DMS153 (cell line): ENCODE data around the gene MEF2C.

Source experiments
- DNase-seq: peaks from one replicate; lab custom pipeline; 2025; lab: John Stamatoyannopoulos, UW

The MEF2C gene

DNA sequence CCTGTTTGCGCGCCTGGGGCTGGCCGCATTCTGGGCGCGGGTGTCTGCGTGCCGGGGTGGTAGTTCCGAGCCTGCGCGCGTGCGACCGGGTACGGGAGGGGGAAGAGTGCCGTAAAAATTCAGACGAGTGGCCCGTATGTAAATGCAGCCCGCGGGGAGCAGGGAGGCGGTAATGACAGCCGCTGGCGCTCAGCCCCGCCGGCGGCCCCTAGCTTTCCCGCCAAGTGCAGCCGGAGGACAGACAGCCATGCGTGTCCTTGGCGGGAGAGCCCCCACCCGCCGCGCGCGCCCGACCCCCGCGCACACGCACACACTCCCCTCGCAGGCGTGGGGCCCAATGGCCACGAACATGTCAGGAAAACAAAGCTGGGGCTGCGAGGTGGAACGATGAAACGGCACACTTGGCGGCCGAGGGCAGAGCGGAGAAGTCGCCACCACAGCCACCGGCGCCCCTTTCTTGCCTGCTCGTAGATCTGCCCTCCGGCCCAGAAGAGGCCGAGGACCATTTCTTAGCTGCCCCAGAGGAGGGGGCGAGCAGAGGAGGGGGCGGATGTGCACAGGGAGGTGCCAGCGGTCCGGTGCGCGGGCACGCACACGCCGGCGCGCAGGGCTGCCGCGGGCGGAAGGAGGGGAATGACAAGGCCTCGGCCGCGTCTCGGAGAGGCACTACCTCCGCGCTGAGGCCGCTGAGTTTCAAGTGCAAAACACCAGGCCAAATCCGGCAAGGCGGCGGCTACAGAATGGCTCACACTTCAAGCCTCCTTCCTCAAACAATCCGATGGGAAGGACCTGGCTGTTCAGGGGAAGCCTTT, 208.4 kb downstream of the MEF2C start:
- DNase-seq = peak; percentile 44

DNA sequence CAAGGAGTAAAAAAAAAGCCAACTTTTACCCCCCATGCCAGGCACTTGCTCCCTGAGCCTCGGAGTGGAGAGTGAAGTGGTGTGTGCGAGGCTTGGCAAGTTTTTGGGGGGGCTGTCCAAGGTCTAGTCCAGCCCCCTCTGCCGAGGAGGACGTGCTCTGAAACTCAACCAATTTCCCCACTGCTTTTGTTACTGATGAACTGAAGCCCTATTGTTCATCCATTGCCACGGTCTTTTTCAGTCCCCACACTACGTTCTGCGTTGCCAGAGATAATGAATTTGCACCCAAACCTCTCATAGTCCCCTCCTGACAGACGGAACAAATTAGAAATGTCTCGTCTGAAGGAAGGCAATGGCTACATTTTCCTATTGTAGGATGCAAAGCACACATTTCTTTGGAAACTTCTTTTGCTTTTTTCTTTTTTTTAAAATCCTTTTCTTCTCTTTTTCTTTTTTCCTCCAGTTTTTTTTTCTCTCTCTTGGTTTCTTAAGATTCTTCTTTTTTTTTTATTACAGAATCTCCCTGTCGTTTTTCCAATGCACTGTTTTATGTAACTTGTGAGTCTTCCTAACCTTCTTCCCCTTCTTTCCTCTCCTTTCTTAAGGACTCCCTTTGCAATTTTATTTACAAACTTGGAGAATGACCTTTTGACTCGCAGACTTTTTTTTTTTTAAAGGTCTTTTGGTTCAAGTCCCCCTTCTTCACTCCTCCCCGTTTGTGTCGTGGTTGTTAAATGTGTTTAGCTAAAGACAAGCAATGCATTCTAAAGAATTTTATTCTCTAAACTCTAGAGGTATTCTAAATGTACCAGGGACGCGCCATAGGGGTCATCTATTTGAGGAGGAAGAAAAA, 209.5 kb downstream of the MEF2C start:
- DNase-seq = no peak

DNA sequence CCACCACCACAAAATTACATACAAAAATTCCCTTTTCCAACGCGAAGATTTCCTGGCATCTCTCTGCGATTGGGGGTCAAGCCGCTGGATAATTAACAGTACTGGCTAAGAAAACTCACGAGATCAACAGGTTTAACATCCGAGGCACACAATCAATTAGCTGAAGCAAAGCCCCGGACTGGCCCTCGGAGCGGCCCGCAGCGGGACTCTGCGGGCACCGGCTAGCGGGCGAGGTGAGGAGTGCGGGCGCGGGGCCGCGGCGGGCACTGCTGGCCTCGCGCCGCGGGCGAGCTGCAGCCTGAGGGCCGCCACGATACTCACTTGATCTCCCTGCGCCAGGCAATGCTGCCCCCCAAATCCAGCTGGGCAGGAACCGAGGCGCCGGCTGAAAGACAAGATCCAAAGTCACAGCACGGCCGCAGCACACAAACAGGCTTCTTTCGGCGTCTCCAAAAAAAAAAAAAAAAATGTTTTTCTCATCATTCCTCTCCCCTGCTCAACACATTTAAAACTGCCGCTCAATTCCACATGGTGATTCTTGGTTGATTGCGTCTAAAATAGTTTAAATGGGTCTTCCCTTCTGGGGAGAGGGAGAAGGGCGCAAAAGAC, 210.2 kb downstream of the MEF2C start:
- DNase-seq = no peak

DNA sequence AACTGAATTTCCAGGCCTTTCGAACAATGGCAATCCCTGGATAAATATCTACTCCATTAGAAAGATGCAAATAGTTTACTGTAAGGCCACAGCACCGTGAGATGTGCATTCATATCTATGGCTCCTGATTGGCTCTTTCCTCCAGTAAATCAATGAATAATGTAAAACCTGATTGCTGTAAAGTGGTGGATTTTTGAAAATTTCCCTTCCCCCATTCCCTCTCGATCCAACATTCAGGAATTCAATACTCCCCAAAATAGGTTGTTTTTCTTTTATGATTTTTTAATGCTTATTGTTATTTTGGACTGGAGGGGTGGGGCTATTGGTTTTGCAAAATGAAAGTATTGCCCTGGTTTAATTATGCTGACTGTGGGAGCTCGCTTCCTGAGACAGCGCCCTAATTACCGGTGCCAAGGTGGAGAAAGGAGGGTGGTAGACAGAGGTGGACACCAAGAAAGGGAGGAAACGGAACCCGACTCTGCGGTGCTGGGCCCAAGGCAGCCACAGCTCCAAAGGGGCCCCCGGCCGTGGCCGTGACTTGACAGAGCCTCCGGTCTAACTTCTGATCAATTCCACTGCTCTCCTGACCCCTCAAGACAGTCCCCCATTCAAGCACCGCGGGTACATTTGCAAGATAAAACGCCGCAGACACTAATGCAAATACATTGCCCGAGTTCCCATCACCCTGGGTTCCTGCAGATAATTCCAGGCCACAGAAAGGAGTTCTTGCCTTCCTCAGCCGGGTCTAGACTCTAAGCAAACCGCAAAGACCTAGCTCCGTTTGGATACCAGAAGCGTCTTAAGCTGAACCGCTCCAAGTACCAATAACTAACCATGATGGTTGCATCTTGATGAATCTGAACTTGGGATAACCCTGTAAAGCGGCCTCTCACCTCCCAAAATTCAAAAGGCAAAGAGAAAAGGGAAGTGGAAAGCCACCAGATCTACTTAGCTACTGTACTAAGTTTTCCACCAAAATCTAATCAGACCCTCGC, 211.2 kb downstream of the MEF2C start:
- DNase-seq = no peak

DNA sequence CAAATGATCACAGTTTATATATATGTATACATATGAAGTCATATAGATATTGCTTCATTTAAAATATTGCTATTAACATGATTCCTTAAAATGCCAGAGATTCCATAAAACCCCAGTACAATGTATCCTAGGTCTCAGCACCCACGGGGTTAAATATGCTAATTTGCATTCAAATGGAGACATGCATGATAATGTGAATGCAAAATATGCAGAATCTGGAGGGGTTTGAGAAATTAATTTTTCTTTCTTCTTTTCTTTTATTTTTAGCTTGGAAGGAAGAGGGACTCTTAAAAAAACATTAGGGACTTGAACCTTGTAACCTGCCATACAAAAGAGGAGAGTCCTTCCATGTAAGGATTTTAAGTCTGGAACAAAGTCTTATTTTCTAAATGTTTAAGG, 211.9 kb downstream of the MEF2C start:
- DNase-seq = no peak

DNA sequence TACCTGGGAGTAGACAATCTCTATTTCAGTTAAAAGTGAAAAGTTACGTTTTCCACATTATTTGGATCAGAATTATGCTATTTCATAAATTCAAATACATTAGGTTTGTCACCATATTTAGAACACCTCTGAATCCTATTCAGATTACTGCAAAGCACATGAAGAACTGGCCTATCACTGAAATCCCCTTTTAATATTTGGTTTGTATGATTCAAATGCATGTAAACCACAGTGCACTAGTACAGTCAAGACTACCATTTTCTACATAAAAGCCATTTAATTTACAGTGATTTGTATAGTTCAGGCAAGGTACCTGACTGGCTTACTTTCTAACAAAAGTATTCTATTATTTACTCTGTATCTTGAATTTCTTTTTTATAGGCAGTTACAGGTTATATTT, 212.5 kb downstream of the MEF2C start:
- DNase-seq = no peak

DNA sequence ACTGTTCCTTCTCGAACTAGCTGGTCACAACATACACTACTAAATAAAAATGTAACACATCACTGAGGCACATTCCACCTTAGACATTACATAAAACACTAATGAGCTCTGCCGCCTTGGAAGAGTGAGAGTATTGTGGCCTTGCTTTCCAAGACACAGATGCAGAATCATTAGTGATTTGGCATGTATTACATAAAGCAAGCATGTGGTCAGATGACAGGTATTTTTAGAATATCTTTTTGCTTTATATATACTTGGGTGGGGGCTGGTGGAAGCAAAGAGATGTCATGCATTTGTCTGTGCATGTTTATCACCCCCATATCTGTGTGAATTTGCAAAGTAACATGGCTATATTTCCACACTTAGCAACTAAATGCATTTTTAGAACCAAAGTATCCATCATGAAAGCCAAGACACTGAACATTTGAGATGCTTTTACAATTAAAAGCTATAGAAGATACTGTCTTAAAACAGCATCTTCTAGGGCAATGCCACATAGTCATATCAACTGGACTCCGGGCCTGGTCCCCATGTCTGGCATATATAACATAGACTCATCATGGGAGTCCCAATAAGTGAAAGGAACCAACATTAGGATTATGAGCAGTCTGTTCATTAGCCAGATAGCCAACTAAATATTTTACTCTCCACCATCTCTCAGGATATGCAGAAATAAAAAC, 213.5 kb downstream of the MEF2C start:
- no peak for DNase-seq

DNA sequence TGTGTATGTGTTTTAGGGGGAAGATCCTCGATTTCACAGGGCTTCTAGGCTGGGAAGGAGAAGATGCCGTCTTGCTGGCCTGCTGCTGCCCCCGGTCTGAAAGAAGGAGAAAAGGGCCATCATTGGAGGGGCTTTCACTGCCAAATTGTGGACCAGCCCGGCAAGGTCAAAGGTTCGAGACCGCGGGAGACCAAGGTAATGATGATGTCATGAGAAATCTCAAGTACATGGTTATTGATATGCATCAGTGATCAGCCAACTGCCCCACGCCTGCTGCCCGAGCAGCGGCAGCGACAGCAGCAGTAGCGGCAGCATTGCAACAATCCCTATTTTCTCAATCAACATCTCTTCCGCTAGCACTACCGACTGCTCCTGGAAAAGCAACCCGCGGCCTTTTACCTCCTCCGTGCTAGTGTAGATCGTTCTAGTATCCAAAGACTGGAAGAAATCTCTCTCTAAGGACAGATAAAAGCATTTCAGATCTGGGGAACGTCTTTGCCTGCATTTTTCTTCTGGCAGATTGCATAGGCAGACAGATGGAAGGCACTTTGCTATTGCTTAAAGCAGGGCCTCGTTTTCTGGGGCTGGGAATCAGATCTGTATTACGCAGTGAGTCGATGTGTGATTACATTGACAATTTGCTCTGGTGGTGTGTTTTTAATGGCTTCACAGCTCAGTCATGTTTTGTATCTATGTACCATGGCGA, 215.3 kb downstream of the MEF2C start:
- DNase-seq = no peak
